Skin epidermis (tissue), 12 donors: ENCODE measurements around the gene PDLIM7.

Experiments used
- H3K27ac ChIP-seq, 21 experiments: fragments of 200-600 bp; sonication (generic) in 11 of 21; one replicate each; pipeline ENCODE4 v1.5.0; 2020; ENCODE audit warnings: mild to moderate bottlenecking in 3 of 21, inconsistent platforms in 2 of 21, moderate library complexity in 2 of 21
- H3K4me3 ChIP-seq, 7 experiments: fragments of 200-600 bp; sonication (generic) in 2 of 7; one replicate each; pipeline ENCODE4 v1.5.0; 2020; ENCODE audit warnings: inconsistent platforms in 2 of 7, mild to moderate bottlenecking in 2 of 7, moderate library complexity in 1 of 7

Gene PDLIM7

GRCh38 chr5:177509991-177510566, 12.7 kb upstream of the PDLIM7 start:
- Histone ChIP-seq H3K4me3 (peak overlapping the region in 3 of 7 experiments; percentile 26 to 37 (median 26)), H3K27ac (peak overlapping the region in 17 of 21 experiments; percentile 7 to 88 (median 71))

- Histone ChIP-seq H3K27ac (peak within 1 kb of the TSS in 20 of 21 experiments; percentile 7 to 88 (median 70)), H3K4me3 (peak within 1 kb of the TSS; percentile 17 to 37 (median 26))
Observed at GRCh38 chr5:177509381-177509951, 12.1 kb upstream of the PDLIM7 start, which contains the start of gene DOK3. Gene DOK3, minus strand, starts transcription at chr5:177509826. Its CDS starts 286 bp downstream, at chr5:177509540.

- peak overlapping the region; percentile 17 to 37 (median 26) for H3K4me3 ChIP-seq
Observed at GRCh38 chr5:177508837-177509236, 11.4 kb upstream of the PDLIM7 start.

GRCh38 chr5:177508221-177508611, 10.8 kb upstream of the PDLIM7 start:
- Histone ChIP-seq H3K4me3 (peak overlapping the region in 6 of 7 experiments; percentile 22 to 37 (median 27)), H3K27ac (peak overlapping the region in 13 of 21 experiments; percentile 18 to 88 (median 73))

More at GRCh38 chr5:177508837-177509236, 11.4 kb upstream of the PDLIM7 start:
- H3K27ac ChIP-seq: peak overlapping the region in 18 of 21 experiments; percentile 7 to 88 (median 71)

- Histone ChIP-seq H3K4me3 (peak overlapping the region in 6 of 7 experiments; percentile 22 to 37 (median 27)), H3K27ac (peak overlapping the region in 8 of 21 experiments; percentile 18 to 88 (median 78))
Observed at GRCh38 chr5:177507596-177508220, 10.3 kb upstream of the PDLIM7 start.

- Histone ChIP-seq H3K27ac (no peak overlapping the region), H3K4me3 (no peak overlapping the region)
Observed at GRCh38 chr5:177507165-177507564, 9.8 kb upstream of the PDLIM7 start.

- H3K27ac ChIP-seq: no peak overlapping the region
- H3K4me3 ChIP-seq: no peak overlapping the region
Observed at GRCh38 chr5:177505075-177505474, 7.7 kb upstream of the PDLIM7 start.

GRCh38 chr5:177504086-177505056, 7.0 kb upstream of the PDLIM7 start:
- Histone ChIP-seq H3K4me3 (no peak overlapping the region), H3K27ac (no peak overlapping the region)

GRCh38 chr5:177503351-177504085, 6.1 kb upstream of the PDLIM7 start:
- Histone ChIP-seq H3K27ac (no peak overlapping the region), H3K4me3 (no peak overlapping the region)

- no peak overlapping the region for H3K4me3 ChIP-seq
Observed at GRCh38 chr5:177502886-177503285, 5.5 kb upstream of the PDLIM7 start.

GRCh38 chr5:177501874-177502678, 4.7 kb upstream of the PDLIM7 start:
- H3K27ac ChIP-seq: no peak overlapping the region
- H3K4me3 ChIP-seq: no peak overlapping the region

More at GRCh38 chr5:177502886-177503285, 5.5 kb upstream of the PDLIM7 start:
- no peak overlapping the region for H3K27ac ChIP-seq

GRCh38 chr5:177500685-177501522, 3.5 kb upstream of the PDLIM7 start:
- peak overlapping the region in 1 of 21 experiments; percentile 30 for H3K27ac ChIP-seq
- no peak overlapping the region for H3K4me3 ChIP-seq

- no peak overlapping the region for H3K4me3 ChIP-seq
- H3K27ac ChIP-seq: no peak overlapping the region
Observed at GRCh38 chr5:177499842-177500241, 2.4 kb upstream of the PDLIM7 start.

- H3K4me3 ChIP-seq: peak overlapping the region; percentile 60 to 79 (median 71)
Observed at GRCh38 chr5:177498013-177498787, 796 bp upstream of the PDLIM7 start.

GRCh38 chr5:177496727-177497291, 595 bp downstream of the PDLIM7 start:
- peak overlapping the region; percentile 78 to 96 (median 86) for H3K27ac ChIP-seq
- peak overlapping the region; percentile 60 to 79 (median 71) for H3K4me3 ChIP-seq

More at GRCh38 chr5:177498013-177498787, 796 bp upstream of the PDLIM7 start:
- H3K27ac ChIP-seq: peak overlapping the region in 15 of 21 experiments; percentile 1 to 96 (median 88)
